Measurements from ENCODE around the gene PCNX1. TPM values are rescaled to one million over a fixed set of nuclear protein-coding genes. Genes with fewer than 3 reads are reported as not detected.

Gene PCNX1
- total and polyA plus RNA-seq, 2 experiments from 2014 or later: 10.0 to 64.2 TPM

DNA sequence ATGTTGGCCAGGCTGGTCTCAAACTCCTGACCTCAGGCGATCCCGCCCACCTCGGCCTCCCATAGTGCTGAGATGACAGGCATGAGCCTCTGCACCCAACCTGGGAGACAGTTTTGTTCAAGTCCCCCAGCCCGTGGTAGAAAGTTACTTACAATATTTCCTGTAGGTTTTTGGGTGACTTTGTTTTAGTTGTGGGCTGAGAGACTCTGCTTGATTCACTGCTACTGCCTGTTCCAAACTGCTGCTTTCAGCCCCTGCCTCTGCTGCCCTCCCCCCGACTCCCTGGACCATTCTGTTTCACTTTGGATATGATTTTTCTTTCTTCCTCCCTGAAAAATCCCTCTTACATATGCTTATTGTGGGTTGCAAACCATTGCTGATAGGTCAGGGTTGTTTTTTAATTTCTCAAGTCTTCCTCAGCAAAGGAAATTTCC, 13.4 kb upstream of the PCNX1 start:
- Histone ChIP-seq H3K4me1 (ENCODE audit: insufficient read depth) (no peaks in the 10 kb centered on the region), H3K27ac (no peak overlapping the region), H3K36me3 (replicated peaks; ENCODE audit: insufficient read depth, low read depth) (no peaks in the 10 kb centered on the region), H3K27me3 (no peaks in the 10 kb centered on the region), H3K9me2 (replicated peaks; ENCODE audit: insufficient read depth) (no peaks in the 10 kb centered on the region), H3K4me3 (no peak overlapping the region), H3K79me2 (no peaks in the 10 kb centered on the region), H3K9me3 (ENCODE audit: low read depth) (no peaks in the 10 kb centered on the region), H3K4me2 (no peak overlapping the region), H2AFZ (no peak overlapping the region), H4K20me1 (ENCODE audit: insufficient read depth, poor library complexity, severe bottlenecking) (no peaks in the 10 kb centered on the region)
- DNase-seq (ENCODE audit: low spot score): no peak
- TF ChIP-seq EZH2phosphoT487 (IDR thresholded peaks at IDR 0.05; ENCODE audit: low read depth, severe bottlenecking, unreplicated experiment) (no peak), EZH2 (IDR thresholded peaks at IDR 0.05; ENCODE audit: borderline replicate concordance) (no peak)
- TF ChIP-seq, protein P1, sequence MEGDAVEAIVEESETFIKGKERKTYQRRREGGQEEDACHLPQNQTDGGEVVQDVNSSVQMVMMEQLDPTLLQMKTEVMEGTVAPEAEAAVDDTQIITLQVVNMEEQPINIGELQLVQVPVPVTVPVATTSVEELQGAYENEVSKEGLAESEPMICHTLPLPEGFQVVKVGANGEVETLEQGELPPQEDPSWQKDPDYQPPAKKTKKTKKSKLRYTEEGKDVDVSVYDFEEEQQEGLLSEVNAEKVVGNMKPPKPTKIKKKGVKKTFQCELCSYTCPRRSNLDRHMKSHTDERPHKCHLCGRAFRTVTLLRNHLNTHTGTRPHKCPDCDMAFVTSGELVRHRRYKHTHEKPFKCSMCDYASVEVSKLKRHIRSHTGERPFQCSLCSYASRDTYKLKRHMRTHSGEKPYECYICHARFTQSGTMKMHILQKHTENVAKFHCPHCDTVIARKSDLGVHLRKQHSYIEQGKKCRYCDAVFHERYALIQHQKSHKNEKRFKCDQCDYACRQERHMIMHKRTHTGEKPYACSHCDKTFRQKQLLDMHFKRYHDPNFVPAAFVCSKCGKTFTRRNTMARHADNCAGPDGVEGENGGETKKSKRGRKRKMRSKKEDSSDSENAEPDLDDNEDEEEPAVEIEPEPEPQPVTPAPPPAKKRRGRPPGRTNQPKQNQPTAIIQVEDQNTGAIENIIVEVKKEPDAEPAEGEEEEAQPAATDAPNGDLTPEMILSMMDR (IDR thresholded peaks at IDR 0.05; ENCODE audit: poor library complexity): no peak
- WGBS (ENCODE audit: low lambda C conversion rate, missing lambda C conversion rate): 88% methylated on average over 5 of the region's 5 CpGs

DNA sequence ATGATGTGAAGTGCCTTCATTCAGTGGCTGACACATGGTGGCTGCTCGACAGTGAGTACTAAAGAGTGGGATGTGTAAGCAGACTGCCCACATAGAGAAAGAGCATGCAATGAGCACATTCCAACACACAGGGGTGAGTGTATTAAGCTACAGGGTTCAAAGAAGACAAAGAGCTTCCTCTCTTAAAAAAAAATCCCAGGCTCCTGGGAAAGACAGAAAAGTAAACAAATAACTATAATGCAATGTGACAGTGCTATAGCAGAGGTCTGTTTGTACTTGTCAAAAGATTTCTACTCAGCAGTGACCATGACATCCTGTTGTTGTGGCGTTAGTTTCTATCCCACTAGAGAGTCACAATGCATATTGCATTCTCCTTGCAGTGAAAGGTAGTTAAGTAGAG, 12.4 kb upstream of the PCNX1 start:
- no peak for DNase-seq (ENCODE audit: low spot score)
- no peak overlapping the region for H3K27ac ChIP-seq
- TF ChIP-seq EZH2 (IDR thresholded peaks at IDR 0.05; ENCODE audit: borderline replicate concordance) (no peak), EZH2phosphoT487 (IDR thresholded peaks at IDR 0.05; ENCODE audit: low read depth, severe bottlenecking, unreplicated experiment) (no peak)
- TF ChIP-seq, protein P1 (IDR thresholded peaks at IDR 0.05; ENCODE audit: poor library complexity): no peak

DNA sequence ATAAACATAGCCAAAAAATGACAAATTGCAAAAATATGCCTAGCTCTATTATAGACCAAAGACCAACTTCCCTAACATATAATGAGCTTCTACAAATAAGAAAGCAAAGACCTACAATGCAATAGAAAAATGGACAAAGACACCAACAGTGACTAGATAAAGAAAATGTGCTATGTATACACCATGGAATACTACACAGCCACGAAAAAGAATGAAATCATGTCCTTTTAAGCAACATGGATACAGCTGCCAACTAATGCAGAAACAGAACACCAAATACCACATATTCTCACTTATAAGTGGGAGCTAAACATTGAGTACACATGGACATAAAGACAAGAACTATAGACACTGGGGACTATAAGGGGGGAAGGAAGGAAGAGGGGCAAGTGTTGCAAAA, 10.9 kb upstream of the PCNX1 start:
- 74% methylated on average over 1 of the region's 1 CpG for WGBS (ENCODE audit: low lambda C conversion rate, missing lambda C conversion rate)
- no peak overlapping the region for H3K4me2 ChIP-seq
- no peaks in the 10 kb centered on the region for H3K9me2 ChIP-seq (replicated peaks; ENCODE audit: insufficient read depth)
- H3K9me3 ChIP-seq (ENCODE audit: low read depth): no peaks in the 10 kb centered on the region
- H3K79me2 ChIP-seq: no peaks in the 10 kb centered on the region
- no peak overlapping the region for H2AFZ ChIP-seq
- no peak overlapping the region for H3K4me3 ChIP-seq
- DNase-seq (ENCODE audit: low spot score): no peak
- H3K4me1 ChIP-seq (ENCODE audit: insufficient read depth): no peaks in the 10 kb centered on the region
- H3K27me3 ChIP-seq: no peaks in the 10 kb centered on the region
- H3K36me3 ChIP-seq (replicated peaks; ENCODE audit: insufficient read depth, low read depth): no peaks in the 10 kb centered on the region
- H4K20me1 ChIP-seq (ENCODE audit: insufficient read depth, poor library complexity, severe bottlenecking): no peaks in the 10 kb centered on the region
- H3K27ac ChIP-seq: no peak overlapping the region
- TF ChIP-seq EZH2phosphoT487 (IDR thresholded peaks at IDR 0.05; ENCODE audit: low read depth, severe bottlenecking, unreplicated experiment) (no peak), EZH2 (IDR thresholded peaks at IDR 0.05; ENCODE audit: borderline replicate concordance) (no peak)
- TF ChIP-seq, protein P1 (IDR thresholded peaks at IDR 0.05; ENCODE audit: poor library complexity): no peak

More for the DNA sequence above, 12.4 kb upstream of the PCNX1 start:
- no peak overlapping the region for H3K4me3 ChIP-seq
- no peaks in the 10 kb centered on the region for H3K4me1 ChIP-seq (ENCODE audit: insufficient read depth)
- no peaks in the 10 kb centered on the region for H3K9me3 ChIP-seq (ENCODE audit: low read depth)
- H3K4me2 ChIP-seq: no peak overlapping the region
- no peaks in the 10 kb centered on the region for H3K27me3 ChIP-seq
- no peaks in the 10 kb centered on the region for H4K20me1 ChIP-seq (ENCODE audit: insufficient read depth, poor library complexity, severe bottlenecking)
- no peaks in the 10 kb centered on the region for H3K9me2 ChIP-seq (replicated peaks; ENCODE audit: insufficient read depth)
- WGBS (ENCODE audit: low lambda C conversion rate, missing lambda C conversion rate): 59% methylated on average over 2 of the region's 2 CpGs
- no peaks in the 10 kb centered on the region for H3K36me3 ChIP-seq (replicated peaks; ENCODE audit: insufficient read depth, low read depth)
- no peak overlapping the region for H2AFZ ChIP-seq
- no peaks in the 10 kb centered on the region for H3K79me2 ChIP-seq

DNA sequence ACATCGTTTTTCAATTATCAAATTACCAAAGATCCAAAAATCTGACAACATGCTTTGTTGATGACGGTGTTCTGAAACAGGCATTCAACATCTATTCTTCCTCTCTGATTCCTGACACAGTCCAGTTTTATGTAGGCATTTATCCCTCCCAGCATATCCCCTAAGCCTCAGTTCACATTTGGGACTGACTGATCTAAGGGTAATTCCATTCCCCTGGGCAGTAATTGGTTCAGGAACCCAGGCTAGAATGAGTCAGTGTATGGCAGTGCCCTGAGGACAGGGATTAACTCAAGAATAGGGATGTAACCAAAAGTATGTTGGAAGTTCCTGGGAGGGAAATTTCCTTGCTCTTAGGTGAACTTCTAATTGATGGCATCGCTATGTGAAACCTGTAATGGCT, 10.3 kb upstream of the PCNX1 start:
- no peaks in the 10 kb centered on the region for H3K9me2 ChIP-seq (replicated peaks; ENCODE audit: insufficient read depth)
- H3K27ac ChIP-seq: no peak overlapping the region
- no peak overlapping the region for H2AFZ ChIP-seq
- DNase-seq (ENCODE audit: low spot score): no peak
- H4K20me1 ChIP-seq (ENCODE audit: insufficient read depth, poor library complexity, severe bottlenecking): no peaks in the 10 kb centered on the region
- H3K9me3 ChIP-seq (ENCODE audit: low read depth): no peaks in the 10 kb centered on the region
- no peaks in the 10 kb centered on the region for H3K79me2 ChIP-seq
- no peaks in the 10 kb centered on the region for H3K27me3 ChIP-seq
- H3K4me1 ChIP-seq (ENCODE audit: insufficient read depth): no peaks in the 10 kb centered on the region
- whole genome bisulfite sequencing (ENCODE audit: low lambda C conversion rate, missing lambda C conversion rate): 93% methylated on average over 3 of the region's 3 CpGs
- no peaks in the 10 kb centered on the region for H3K36me3 ChIP-seq (replicated peaks; ENCODE audit: insufficient read depth, low read depth)
- H3K4me2 ChIP-seq: no peak overlapping the region
- TF ChIP-seq, protein P1 (IDR thresholded peaks at IDR 0.05; ENCODE audit: poor library complexity): no peak
- TF ChIP-seq EZH2 (IDR thresholded peaks at IDR 0.05; ENCODE audit: borderline replicate concordance): no peak
- no peak for TF ChIP-seq EZH2phosphoT487 (IDR thresholded peaks at IDR 0.05; ENCODE audit: low read depth, severe bottlenecking, unreplicated experiment)
- H3K4me3 ChIP-seq: no peak overlapping the region

Measured in hepatocyte (in vitro differentiated cells).